ENCODE data around the gene SCARF2. TPM values are rescaled to one million over a fixed set of nuclear protein-coding genes. Genes with fewer than 3 reads are reported as not detected.

The SCARF2 gene
- total RNA-seq, 4 donors from 2014 or later: 6.1 to 9.6 (median 8.4) TPM

GRCh38 chr22:20423906-20424551 lies 13.6 kb downstream of the SCARF2 start:
- WGBS, 2 donors: 31 to 44% methylated on average over 27 to 28 of the region's 31 CpGs
- no peak overlapping the region for H3K4me3 ChIP-seq (ENCODE audit: low read depth, poor library complexity, severe bottlenecking)
- no peak for DNase-seq (ENCODE audit: low spot score in 2 of 2)
- no peak for TF ChIP-seq POLR2A (IDR thresholded peaks at IDR 0.05)
- TF ChIP-seq, protein P1, sequence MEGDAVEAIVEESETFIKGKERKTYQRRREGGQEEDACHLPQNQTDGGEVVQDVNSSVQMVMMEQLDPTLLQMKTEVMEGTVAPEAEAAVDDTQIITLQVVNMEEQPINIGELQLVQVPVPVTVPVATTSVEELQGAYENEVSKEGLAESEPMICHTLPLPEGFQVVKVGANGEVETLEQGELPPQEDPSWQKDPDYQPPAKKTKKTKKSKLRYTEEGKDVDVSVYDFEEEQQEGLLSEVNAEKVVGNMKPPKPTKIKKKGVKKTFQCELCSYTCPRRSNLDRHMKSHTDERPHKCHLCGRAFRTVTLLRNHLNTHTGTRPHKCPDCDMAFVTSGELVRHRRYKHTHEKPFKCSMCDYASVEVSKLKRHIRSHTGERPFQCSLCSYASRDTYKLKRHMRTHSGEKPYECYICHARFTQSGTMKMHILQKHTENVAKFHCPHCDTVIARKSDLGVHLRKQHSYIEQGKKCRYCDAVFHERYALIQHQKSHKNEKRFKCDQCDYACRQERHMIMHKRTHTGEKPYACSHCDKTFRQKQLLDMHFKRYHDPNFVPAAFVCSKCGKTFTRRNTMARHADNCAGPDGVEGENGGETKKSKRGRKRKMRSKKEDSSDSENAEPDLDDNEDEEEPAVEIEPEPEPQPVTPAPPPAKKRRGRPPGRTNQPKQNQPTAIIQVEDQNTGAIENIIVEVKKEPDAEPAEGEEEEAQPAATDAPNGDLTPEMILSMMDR (IDR thresholded peaks at IDR 0.05): no peak
- intact Hi-C loops (cut with DNase I; ENCODE audit: low total_unique reads): no loop called here

DNA sequence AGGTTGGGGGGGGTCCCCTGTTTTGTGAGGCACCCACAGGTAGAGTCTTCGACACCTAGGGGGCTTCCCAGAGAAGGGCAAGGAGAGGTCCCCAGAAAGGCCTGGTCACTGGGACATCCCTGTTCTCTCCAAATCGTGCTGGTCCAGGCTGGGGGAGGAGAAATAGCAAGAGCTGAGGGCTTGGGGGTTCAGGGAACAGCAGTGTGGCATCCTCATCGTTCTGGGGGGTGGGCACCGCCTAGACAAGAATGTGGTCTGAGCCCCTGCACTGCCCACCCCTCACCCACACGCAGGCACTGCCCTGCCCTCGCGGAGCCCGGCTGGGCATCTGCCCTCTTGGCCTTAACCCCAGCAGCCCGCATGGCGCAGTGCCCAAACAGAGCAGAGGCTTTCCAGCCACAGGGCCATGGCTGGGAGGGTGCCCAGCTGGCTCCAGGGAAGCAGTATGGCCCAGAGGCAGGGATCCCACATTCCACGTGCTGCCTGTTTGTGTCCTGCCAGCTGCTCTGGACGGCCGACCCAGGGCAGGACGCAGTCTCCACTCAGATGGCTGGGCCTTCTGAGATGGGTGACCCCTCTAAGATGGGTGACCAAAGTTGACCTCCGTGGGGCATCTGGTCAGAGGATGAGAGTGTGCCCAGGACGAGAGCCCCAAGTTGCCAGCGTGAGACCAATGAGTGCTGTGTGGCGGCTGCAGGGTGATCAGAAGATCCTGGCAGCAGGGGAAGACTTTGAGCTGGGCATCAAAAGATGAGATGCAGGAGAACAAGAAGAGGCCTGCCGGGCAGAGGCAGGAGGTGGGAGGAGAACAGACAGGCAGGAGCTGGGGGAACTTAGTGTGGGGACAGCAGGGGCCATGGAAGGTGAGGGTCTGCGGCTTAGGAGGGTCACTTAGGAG lies 14.4 kb downstream of the SCARF2 start:
- no peak for DNase-seq (ENCODE audit: low spot score in 2 of 2)
- no peak for TF ChIP-seq POLR2A (IDR thresholded peaks at IDR 0.05)
- TF ChIP-seq, protein P1 (IDR thresholded peaks at IDR 0.05): no peak
- intact Hi-C loops (cut with DNase I; ENCODE audit: low total_unique reads): no loop called here
- WGBS, 2 donors: 52 to 55% methylated on average over 20 of the region's 20 CpGs
- no peak overlapping the region for H3K4me3 ChIP-seq (ENCODE audit: low read depth, poor library complexity, severe bottlenecking)

GRCh38 chr22:20422271-20423007 lies 15.2 kb downstream of the SCARF2 start:
- DNase-seq (ENCODE audit: low spot score in 2 of 2): no peak
- no peak overlapping the region for H3K4me3 ChIP-seq (ENCODE audit: low read depth, poor library complexity, severe bottlenecking)
- TF ChIP-seq, protein P1 (IDR thresholded peaks at IDR 0.05): no peak
- no peak for TF ChIP-seq POLR2A (IDR thresholded peaks at IDR 0.05)
- intact Hi-C loops (cut with DNase I; ENCODE audit: low total_unique reads): no loop called here
- WGBS, 2 donors: 49 to 52% methylated on average over 19 to 21 of the region's 21 CpGs

DNA sequence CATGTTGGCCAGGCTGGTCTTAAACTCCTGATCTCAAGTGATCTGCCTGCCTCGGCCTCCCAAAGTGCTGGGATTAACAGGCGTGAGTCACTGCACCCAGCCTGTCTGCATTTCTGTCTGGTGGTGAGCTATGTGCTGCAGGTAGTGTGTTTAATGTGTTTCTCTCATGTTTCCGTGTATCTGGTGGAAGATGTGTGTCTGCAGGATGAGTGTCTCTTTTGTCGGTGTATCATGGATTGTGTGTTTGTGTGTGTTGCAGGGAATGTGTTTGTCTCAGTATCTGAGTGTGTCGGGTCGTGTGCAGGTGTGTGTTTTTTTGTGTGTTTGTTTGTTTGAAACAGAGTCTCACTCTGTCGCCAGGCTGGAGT lies 16.1 kb downstream of the SCARF2 start:
- WGBS, 2 donors: 92% methylated on average over 7 of the region's 7 CpGs
- no peak for TF ChIP-seq POLR2A (IDR thresholded peaks at IDR 0.05)
- TF ChIP-seq, protein P1 (IDR thresholded peaks at IDR 0.05): no peak
- intact Hi-C loops (cut with DNase I; ENCODE audit: low total_unique reads): no loop called here
- H3K4me3 ChIP-seq (ENCODE audit: low read depth, poor library complexity, severe bottlenecking): no peak overlapping the region
- no peak for DNase-seq (ENCODE audit: low spot score in 2 of 2)

GRCh38 chr22:20420157-20420842 lies 17.3 kb downstream of the SCARF2 start:
- no peak overlapping the region for H3K4me3 ChIP-seq (ENCODE audit: low read depth, poor library complexity, severe bottlenecking)
- DNase-seq (ENCODE audit: low spot score in 2 of 2): peak in 1 of 2 donors; percentile 74
- 91 to 92% methylated on average over 11 of the region's 11 CpGs for WGBS, 2 donors
- TF ChIP-seq, protein P1 (IDR thresholded peaks at IDR 0.05): no peak
- no peak for TF ChIP-seq POLR2A (IDR thresholded peaks at IDR 0.05)
- intact Hi-C loops (cut with DNase I; ENCODE audit: low total_unique reads): no loop called here

All from lower leg skin (tissue), 4 donors.